Gastroesophageal sphincter (tissue), 3 donors: ENCODE data around the gene PCED1B.

Source experiments
- EP300 ChIP-seq: sonication (generic); formaldehyde crosslinking; IDR thresholded peaks from one replicate; pipeline ENCODE4 v1.6.1; 2017; ENCODE audit warnings: antibody characterized with exemption, mild to moderate bottlenecking
- POLR2A ChIP-seq, 2 donors: fragments of 450-650 bp; IDR thresholded peaks; one replicate each; pipeline ENCODE4 v1.6.1; 2017; ENCODE audit warnings: antibody characterized with exemption in 2 of 2, mild to moderate bottlenecking in 2 of 2, moderate library complexity in 1 of 2
- POLR2AphosphoS5 ChIP-seq: sonication (generic); formaldehyde crosslinking; IDR thresholded peaks from one replicate; pipeline ENCODE4 v1.6.1; 2017; ENCODE audit warnings: antibody characterized with exemption
- TF ChIP-seq, protein P1 (sequence below), 4 experiments: fragments of 200-600 bp in 2 of 4; fragments of 450-650 bp in 2 of 4; sonication (generic) in 1 of 4; IDR thresholded peaks; one replicate each; pipeline ENCODE4 v1.5.1; 2017 to 2019; ENCODE audit warnings: antibody characterized with exemption in 4 of 4, mild to moderate bottlenecking in 2 of 4, moderate library complexity in 2 of 4

DNA sequence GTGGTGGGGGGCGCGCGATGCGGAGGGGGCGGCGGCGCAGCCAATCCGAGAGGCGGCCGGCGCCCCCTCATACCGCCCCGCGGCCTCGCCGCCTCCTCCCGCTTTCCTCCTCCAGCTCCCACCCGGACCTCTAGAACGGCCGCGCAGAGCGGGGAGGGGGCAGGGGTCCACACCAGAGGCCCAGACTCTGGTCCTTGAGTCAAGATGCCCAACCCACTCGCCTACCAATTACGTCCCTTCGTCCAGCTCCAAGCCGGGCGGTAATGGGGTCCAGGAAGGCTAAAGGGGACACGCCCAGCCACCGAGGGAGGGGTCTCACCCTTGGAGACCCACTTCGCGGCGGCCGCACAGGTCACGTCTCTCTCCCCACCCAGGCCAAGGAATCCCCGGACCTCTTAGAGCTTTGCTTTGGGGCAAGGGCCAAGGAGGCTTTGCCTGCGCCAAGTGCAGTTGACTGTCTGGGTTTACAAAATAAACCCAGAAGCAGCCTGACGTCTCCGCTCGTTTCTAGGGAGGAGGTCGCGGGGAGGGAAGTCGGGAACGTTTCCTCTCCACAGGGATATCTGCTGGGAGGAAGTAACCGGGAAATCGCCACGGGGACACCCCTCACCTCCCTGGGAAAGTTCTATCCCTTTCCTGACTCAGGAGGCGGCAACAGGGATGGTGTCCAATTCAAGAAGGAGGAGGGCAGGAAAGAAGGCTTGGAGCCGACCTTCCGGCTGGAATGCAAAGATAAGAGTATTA, 732 bp downstream of the PCED1B start:
- TF ChIP-seq, protein P1, sequence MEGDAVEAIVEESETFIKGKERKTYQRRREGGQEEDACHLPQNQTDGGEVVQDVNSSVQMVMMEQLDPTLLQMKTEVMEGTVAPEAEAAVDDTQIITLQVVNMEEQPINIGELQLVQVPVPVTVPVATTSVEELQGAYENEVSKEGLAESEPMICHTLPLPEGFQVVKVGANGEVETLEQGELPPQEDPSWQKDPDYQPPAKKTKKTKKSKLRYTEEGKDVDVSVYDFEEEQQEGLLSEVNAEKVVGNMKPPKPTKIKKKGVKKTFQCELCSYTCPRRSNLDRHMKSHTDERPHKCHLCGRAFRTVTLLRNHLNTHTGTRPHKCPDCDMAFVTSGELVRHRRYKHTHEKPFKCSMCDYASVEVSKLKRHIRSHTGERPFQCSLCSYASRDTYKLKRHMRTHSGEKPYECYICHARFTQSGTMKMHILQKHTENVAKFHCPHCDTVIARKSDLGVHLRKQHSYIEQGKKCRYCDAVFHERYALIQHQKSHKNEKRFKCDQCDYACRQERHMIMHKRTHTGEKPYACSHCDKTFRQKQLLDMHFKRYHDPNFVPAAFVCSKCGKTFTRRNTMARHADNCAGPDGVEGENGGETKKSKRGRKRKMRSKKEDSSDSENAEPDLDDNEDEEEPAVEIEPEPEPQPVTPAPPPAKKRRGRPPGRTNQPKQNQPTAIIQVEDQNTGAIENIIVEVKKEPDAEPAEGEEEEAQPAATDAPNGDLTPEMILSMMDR (IDR thresholded peaks at IDR 0.05): no peak
- no peak for TF ChIP-seq EP300
- no peak for TF ChIP-seq POLR2A (IDR thresholded peaks at IDR 0.05)
- peak; percentile 25 for TF ChIP-seq POLR2AphosphoS5
